ENCODE data around the gene MON1A. TPM values are rescaled to one million over a fixed set of nuclear protein-coding genes. Genes with fewer than 3 reads are reported as not detected.
A peak's percentile ranks its signal among the peaks of the same experiment; 100 is the strongest.

MON1A gene
- total and polyA plus RNA-seq, 10 of the 15 experiments (the other 5 are each of a cell fraction or from before 2014, with no cell fraction given) = 1.3 to 10.5 (median 7.7) TPM

DNA sequence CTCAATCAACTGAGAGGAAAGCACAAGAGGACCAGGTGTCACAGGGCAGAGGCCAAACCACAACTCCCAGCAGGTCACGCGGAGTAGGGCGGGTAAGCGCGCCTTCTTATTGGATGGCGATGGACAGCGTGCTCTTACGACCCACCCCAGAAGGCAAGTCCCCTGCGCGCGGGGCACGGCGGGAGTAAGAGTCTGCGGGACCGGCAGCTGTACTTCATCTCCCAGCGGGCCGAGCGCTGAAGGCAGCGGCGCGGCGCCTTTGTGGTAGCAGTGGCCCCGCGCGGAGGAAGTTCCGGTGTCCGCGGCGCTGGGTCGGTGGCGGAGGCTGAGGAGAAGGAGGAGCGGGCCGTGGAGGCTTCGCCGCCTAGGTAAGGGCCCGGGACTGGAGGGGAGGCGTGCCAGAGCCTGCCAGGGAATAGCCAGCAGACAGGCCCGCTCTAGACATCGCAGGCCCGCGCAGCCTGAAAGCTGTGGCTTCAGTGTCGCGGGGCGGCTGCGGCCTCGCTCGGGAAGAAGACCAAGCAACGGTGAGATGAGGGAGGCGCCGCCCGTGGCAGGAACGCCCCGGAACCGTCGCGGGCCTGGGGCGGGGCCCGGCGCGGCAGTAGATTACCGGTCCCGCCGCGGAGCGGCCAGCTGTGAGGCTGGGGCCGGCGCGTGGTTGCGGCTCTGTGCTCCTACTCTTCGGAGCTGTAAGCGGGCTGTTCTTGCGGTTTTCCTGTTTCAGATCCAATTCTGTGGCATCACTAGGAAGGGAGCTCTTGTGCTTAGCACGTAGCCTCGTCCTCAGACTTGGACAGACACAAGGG, 10.5 kb upstream of the MON1A start, which contains the start of gene RBM6 (continued):
- TF ChIP-seq, protein P1, sequence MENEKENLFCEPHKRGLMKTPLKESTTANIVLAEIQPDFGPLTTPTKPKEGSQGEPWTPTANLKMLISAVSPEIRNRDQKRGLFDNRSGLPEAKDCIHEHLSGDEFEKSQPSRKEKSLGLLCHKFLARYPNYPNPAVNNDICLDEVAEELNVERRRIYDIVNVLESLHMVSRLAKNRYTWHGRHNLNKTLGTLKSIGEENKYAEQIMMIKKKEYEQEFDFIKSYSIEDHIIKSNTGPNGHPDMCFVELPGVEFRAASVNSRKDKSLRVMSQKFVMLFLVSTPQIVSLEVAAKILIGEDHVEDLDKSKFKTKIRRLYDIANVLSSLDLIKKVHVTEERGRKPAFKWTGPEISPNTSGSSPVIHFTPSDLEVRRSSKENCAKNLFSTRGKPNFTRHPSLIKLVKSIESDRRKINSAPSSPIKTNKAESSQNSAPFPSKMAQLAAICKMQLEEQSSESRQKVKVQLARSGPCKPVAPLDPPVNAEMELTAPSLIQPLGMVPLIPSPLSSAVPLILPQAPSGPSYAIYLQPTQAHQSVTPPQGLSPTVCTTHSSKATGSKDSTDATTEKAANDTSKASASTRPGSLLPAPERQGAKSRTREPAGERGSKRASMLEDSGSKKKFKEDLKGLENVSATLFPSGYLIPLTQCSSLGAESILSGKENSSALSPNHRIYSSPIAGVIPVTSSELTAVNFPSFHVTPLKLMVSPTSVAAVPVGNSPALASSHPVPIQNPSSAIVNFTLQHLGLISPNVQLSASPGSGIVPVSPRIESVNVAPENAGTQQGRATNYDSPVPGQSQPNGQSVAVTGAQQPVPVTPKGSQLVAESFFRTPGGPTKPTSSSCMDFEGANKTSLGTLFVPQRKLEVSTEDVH (IDR thresholded peaks at IDR 0.05; ENCODE audit: low read depth, partially characterized antibody) = no peak
- peak; percentile 67 for TF ChIP-seq KLF5 (IDR thresholded peaks at IDR 0.05; ENCODE audit: partially characterized antibody)
- TF ChIP-seq EGR1 (IDR thresholded peaks at IDR 0.05; ENCODE audit: borderline replicate concordance in 1 of 2, low read depth in 2 of 2, low read length in 2 of 2) = 0 out of 3 replicates have a peak, but pooled peaks of 1 of the 2 experiments have one; percentile 3
- TF ChIP-seq, protein P2, sequence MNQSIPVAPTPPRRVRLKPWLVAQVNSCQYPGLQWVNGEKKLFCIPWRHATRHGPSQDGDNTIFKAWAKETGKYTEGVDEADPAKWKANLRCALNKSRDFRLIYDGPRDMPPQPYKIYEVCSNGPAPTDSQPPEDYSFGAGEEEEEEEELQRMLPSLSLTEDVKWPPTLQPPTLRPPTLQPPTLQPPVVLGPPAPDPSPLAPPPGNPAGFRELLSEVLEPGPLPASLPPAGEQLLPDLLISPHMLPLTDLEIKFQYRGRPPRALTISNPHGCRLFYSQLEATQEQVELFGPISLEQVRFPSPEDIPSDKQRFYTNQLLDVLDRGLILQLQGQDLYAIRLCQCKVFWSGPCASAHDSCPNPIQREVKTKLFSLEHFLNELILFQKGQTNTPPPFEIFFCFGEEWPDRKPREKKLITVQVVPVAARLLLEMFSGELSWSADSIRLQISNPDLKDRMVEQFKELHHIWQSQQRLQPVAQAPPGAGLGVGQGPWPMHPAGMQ (IDR thresholded peaks at IDR 0.05; ENCODE audit: borderline replicate concordance) = peak; percentile 91
- TF ChIP-seq POLR2AphosphoS2 (IDR thresholded peaks at IDR 0.05; ENCODE audit: low read depth, low read length) = peak; percentile 73
- TF ChIP-seq, protein P3, sequence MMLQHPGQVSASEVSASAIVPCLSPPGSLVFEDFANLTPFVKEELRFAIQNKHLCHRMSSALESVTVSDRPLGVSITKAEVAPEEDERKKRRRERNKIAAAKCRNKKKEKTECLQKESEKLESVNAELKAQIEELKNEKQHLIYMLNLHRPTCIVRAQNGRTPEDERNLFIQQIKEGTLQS (IDR thresholded peaks at IDR 0.05; ENCODE audit: borderline replicate concordance, extremely low read depth, low read depth, low read length) = 0 out of 2 replicates have a peak, but pooled peaks have one; percentile 22
- TF ChIP-seq SIN3A (IDR thresholded peaks at IDR 0.05; ENCODE audit: low read depth, low read length) = peak; percentile 89
- peak; percentile 95 for TF ChIP-seq POLR2A (IDR thresholded peaks at IDR 0.05; ENCODE audit: low read depth, low read length)
- peak; percentile 88 for TF ChIP-seq SIX5 (IDR thresholded peaks at IDR 0.05; ENCODE audit: low read depth, low read length, severe bottlenecking)
- TF ChIP-seq BHLHE40 (IDR thresholded peaks at IDR 0.05; ENCODE audit: borderline replicate concordance in 1 of 2, low read depth in 2 of 2, low read length in 1 of 2) = peak; percentile 44 to 74; a peak in 3 of 4 replicates
- TF ChIP-seq, protein P4, sequence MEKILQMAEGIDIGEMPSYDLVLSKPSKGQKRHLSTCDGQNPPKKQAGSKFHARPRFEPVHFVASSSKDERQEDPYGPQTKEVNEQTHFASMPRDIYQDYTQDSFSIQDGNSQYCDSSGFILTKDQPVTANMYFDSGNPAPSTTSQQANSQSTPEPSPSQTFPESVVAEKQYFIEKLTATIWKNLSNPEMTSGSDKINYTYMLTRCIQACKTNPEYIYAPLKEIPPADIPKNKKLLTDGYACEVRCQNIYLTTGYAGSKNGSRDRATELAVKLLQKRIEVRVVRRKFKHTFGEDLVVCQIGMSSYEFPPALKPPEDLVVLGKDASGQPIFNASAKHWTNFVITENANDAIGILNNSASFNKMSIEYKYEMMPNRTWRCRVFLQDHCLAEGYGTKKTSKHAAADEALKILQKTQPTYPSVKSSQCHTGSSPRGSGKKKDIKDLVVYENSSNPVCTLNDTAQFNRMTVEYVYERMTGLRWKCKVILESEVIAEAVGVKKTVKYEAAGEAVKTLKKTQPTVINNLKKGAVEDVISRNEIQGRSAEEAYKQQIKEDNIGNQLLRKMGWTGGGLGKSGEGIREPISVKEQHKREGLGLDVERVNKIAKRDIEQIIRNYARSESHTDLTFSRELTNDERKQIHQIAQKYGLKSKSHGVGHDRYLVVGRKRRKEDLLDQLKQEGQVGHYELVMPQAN (conservative IDR thresholded peaks at IDR 0.05) = peak; percentile 96
- TF ChIP-seq HDAC2 (IDR thresholded peaks at IDR 0.05) = no peak
- no peak for TF ChIP-seq JUND (IDR thresholded peaks at IDR 0.05; ENCODE audit: low read depth, low read length)
- no peak for TF ChIP-seq EED (IDR thresholded peaks at IDR 0.05; ENCODE audit: low read depth)
- peak; percentile 92 for TF ChIP-seq MXI1 (IDR thresholded peaks at IDR 0.05; ENCODE audit: low read depth, low read length)
- TF ChIP-seq, protein P5, sequence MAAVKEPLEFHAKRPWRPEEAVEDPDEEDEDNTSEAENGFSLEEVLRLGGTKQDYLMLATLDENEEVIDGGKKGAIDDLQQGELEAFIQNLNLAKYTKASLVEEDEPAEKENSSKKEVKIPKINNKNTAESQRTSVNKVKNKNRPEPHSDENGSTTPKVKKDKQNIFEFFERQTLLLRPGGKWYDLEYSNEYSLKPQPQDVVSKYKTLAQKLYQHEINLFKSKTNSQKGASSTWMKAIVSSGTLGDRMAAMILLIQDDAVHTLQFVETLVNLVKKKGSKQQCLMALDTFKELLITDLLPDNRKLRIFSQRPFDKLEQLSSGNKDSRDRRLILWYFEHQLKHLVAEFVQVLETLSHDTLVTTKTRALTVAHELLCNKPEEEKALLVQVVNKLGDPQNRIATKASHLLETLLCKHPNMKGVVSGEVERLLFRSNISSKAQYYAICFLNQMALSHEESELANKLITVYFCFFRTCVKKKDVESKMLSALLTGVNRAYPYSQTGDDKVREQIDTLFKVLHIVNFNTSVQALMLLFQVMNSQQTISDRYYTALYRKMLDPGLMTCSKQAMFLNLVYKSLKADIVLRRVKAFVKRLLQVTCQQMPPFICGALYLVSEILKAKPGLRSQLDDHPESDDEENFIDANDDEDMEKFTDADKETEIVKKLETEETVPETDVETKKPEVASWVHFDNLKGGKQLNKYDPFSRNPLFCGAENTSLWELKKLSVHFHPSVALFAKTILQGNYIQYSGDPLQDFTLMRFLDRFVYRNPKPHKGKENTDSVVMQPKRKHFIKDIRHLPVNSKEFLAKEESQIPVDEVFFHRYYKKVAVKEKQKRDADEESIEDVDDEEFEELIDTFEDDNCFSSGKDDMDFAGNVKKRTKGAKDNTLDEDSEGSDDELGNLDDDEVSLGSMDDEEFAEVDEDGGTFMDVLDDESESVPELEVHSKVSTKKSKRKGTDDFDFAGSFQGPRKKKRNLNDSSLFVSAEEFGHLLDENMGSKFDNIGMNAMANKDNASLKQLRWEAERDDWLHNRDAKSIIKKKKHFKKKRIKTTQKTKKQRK (IDR thresholded peaks at IDR 0.05; ENCODE audit: low read depth, low read length) = no peak
- no peak for TF ChIP-seq ZNF622 (IDR thresholded peaks at IDR 0.05)
- TF ChIP-seq GABPA (IDR thresholded peaks at IDR 0.05; ENCODE audit: low read depth) = peak; percentile 83
- peak; percentile 31 for TF ChIP-seq YY1 (IDR thresholded peaks at IDR 0.05; ENCODE audit: low read depth, low read length)
